Mesenchymal stem cell (in vitro differentiated cells and primary cell): ENCODE measurements around the gene ARFRP1.

Source experiments
- DNase-seq: peaks from one replicate; pipeline ENCODE4 v3.0.0-alpha.2; 2013
- H2AFZ ChIP-seq: one replicate; pipeline ENCODE4 v1.6.1; 2013; ENCODE audit warnings: low read depth, mild to moderate bottlenecking, control low read depth, inconsistent platforms, low read length, moderate library complexity
- H2AK5ac ChIP-seq: 2 replicates; pipeline ENCODE4 v1.6.1; 2013; ENCODE audit warnings: low read length, moderate library complexity, mild to moderate bottlenecking, inconsistent platforms; ENCODE audit not compliant: severe bottlenecking
- H2BK120ac ChIP-seq: one replicate; pipeline ENCODE4 v1.6.1; 2013; ENCODE audit warnings: low read depth, mild to moderate bottlenecking, inconsistent platforms, low read length, moderate library complexity
- H2BK12ac ChIP-seq, 2 experiments: one replicate each; pipeline ENCODE4 v1.6.1; 2013; ENCODE audit warnings: inconsistent platforms in 2 of 2, low read length in 2 of 2, mild to moderate bottlenecking in 2 of 2, moderate library complexity in 2 of 2, control low read depth in 1 of 2
- H2BK15ac ChIP-seq: one replicate; pipeline ENCODE4 v1.6.1; 2013; ENCODE audit warnings: mild to moderate bottlenecking, low read depth, inconsistent platforms; ENCODE audit not compliant: poor library complexity, severe bottlenecking
- H2BK5ac ChIP-seq: 2 replicates; pipeline ENCODE4 v1.6.1; 2013; ENCODE audit warnings: low read depth, mild to moderate bottlenecking, low read length, control low read depth, inconsistent platforms; ENCODE audit not compliant: poor library complexity, severe bottlenecking
- H3K14ac ChIP-seq, 2 experiments: one replicate each; pipeline ENCODE4 v1.6.1; 2013; ENCODE audit warnings: inconsistent platforms in 2 of 2, low read length in 2 of 2, control low read depth in 1 of 2, mild to moderate bottlenecking in 1 of 2, moderate library complexity in 1 of 2
- H3K18ac ChIP-seq, 2 experiments: one replicate each; pipeline ENCODE4 v1.6.1; 2013; ENCODE audit warnings: inconsistent platforms in 2 of 2, low read length in 2 of 2, control low read depth in 1 of 2, low read depth in 1 of 2, mild to moderate bottlenecking in 1 of 2
- H3K23ac ChIP-seq, 2 experiments: one replicate each; pipeline ENCODE4 v1.6.1; 2013; ENCODE audit warnings: inconsistent platforms in 2 of 2, low read length in 2 of 2, mild to moderate bottlenecking in 2 of 2, moderate library complexity in 2 of 2, control low read depth in 1 of 2
- H3K27ac ChIP-seq: 2 replicates; pipeline ENCODE4 v1.5.1; 2013; ENCODE audit warnings: mild to moderate bottlenecking, moderate library complexity, low read length, control low read depth, inconsistent platforms; ENCODE audit not compliant: poor library complexity, severe bottlenecking
- H3K27me3 ChIP-seq, 2 experiments: 2 replicates each; pipeline versions ENCODE4 v1.6.1 to v1.7.0; 2013; ENCODE audit warnings: low read length in 2 of 2, mild to moderate bottlenecking in 2 of 2, moderate library complexity in 2 of 2, control low read depth in 1 of 2, inconsistent platforms in 1 of 2; ENCODE audit not compliant: control insufficient read depth in 1 of 2, insufficient read depth in 1 of 2
- H3K36me3 ChIP-seq, 2 experiments: 2 replicates each; pipeline versions ENCODE4 v1.6.1 to v1.7.0; 2013; ENCODE audit warnings: low read length in 2 of 2, control low read depth in 1 of 2, inconsistent platforms in 1 of 2, low read depth in 1 of 2, mild to moderate bottlenecking in 1 of 2; ENCODE audit not compliant: insufficient read depth in 2 of 2, control insufficient read depth in 1 of 2
- H3K4ac ChIP-seq, 2 experiments: one replicate each; pipeline ENCODE4 v1.6.1; 2013; ENCODE audit warnings: inconsistent platforms in 2 of 2, low read length in 2 of 2, mild to moderate bottlenecking in 2 of 2, moderate library complexity in 2 of 2, control low read depth in 1 of 2, low read depth in 1 of 2
- H3K4me1 ChIP-seq: 2 replicates; pipeline ENCODE4 v1.6.1; 2013; ENCODE audit warnings: low read depth, low read length, control low read depth; ENCODE audit not compliant: control insufficient read depth, insufficient read depth
- H3K4me2 ChIP-seq: 2 replicates; pipeline ENCODE4 v1.6.1; 2013; ENCODE audit warnings: low read length, mild to moderate bottlenecking, inconsistent platforms; ENCODE audit not compliant: poor library complexity, severe bottlenecking
- H3K4me3 ChIP-seq, 2 experiments: 2 replicates each; pipeline versions ENCODE4 v1.5.1 to v1.7.0; 2013; ENCODE audit warnings: low read length in 2 of 2, mild to moderate bottlenecking in 2 of 2, control low read depth in 1 of 2, low read depth in 1 of 2; ENCODE audit not compliant: insufficient read depth in 1 of 2
- H3K79me1 ChIP-seq: replicated peaks from 2 replicates; pipeline ENCODE4 v1.6.1; 2013; ENCODE audit warnings: mild to moderate bottlenecking, control low read depth, low read length, inconsistent platforms; ENCODE audit not compliant: poor library complexity, severe bottlenecking
- H3K9ac ChIP-seq: 2 replicates; pipeline ENCODE4 v1.7.0; 2013; ENCODE audit warnings: mild to moderate bottlenecking, low read length, moderate library complexity
- H3K9me3 ChIP-seq: 2 replicates; pipeline ENCODE4 v1.7.0; 2013; ENCODE audit warnings: mild to moderate bottlenecking, low read length; ENCODE audit not compliant: control insufficient read depth
- H4K8ac ChIP-seq: one replicate; pipeline ENCODE4 v1.6.1; 2013; ENCODE audit warnings: inconsistent platforms, mild to moderate bottlenecking, low read length, moderate library complexity
- H4K91ac ChIP-seq: one replicate; pipeline ENCODE4 v1.6.1; 2013; ENCODE audit warnings: mild to moderate bottlenecking, low read length, inconsistent platforms
- WGBS: methylation state at CpG from one replicate; pipeline ENCODE4 v1.1.7; 2013; ENCODE audit warnings: mixed read lengths; 5-methylcytosine and 5-hydroxymethylcytosine counted together

ARFRP1 gene

DNA sequence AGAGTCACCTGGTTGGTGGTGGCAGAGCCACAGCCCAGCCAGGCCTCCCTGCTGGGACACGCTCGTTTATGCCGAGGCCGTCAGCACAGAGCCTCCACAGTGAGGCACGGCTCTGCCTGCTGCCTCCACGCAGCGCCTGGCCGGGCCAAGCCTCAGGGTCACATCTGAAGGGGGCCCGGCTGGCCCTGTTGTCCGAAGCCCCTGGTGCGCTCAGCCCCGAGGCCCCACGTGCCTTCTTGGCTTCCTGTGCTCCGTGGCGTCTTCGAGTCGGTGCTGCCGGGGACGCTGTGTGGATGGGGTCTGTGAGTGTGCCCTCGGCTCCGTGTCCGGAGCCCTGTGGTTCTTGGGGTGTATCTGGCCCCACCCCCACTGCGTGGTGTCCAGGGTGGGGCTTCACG lies 21.7 kb downstream of the ARFRP1 start:
- Histone ChIP-seq H2BK5ac (peak overlapping the region; percentile 4), H3K18ac (peak overlapping the region; percentile 91 to 93), H3K14ac (peak overlapping the region in 1 of 2 experiments; percentile 86), H3K4me1 (peaks cover 52% of the 10 kb centered on the region), H4K8ac (peak overlapping the region; percentile 83), H2AK5ac (peak overlapping the region; percentile 82), H3K79me1 (peaks cover 4% of the 10 kb centered on the region), H2BK15ac (peak overlapping the region; percentile 98), H2BK12ac (peak overlapping the region; percentile 74 to 96), H4K91ac (peak overlapping the region; percentile 98), H2BK120ac (peak overlapping the region; percentile 83), H3K23ac (no peak overlapping the region), H3K27ac (peak overlapping the region; percentile 88), H3K4me2 (no peak overlapping the region), H3K36me3 (peaks cover 2 to 38% of the 10 kb centered on the region in 2 experiments), H3K27me3 (no peaks in the 10 kb centered on the region), H2AFZ (no peak overlapping the region), H3K9ac (peak overlapping the region; percentile 76), H3K9me3 (no peaks in the 10 kb centered on the region), H3K4me3 (no peak overlapping the region), H3K4ac (peak overlapping the region; percentile 69 to 75)
- DNase-seq, result no peak
- WGBS, result 92% methylated on average over 24 of the region's 24 CpGs

DNA sequence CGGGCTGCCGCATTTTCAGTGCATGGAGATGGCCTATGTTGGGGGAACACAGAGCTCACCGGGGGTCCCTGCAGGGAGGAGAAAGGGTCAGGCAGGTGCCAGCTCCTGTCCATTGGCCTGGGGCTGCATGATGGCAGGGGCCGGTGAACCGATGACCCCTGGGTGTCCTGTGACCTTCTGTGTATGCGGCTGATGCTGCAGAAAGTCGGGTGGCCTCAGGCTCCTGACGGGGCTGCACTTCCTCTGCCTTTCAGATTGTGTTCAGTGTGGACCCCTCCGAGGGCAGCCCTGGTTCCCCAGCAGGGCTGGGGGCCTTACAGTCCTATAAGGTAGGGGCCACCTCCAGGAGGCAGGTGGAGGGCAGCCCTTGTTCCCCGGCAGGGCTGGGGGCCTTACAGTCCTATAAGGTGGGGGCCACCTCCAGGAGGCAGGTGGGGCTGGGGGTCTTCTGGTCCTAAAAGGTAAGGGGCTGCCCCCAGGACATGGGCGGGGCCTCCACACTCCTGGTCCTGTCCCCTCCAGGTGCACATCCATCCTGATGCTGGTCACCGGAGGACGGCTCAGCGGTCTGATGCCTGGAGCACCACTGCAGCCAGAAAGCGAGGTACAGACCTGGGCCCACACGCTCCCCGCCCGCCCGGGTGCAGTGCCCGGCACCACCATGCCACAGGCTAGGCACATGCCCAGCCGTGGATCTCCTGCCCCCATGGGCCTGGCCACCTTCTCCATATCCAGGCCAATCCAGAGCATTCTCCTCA lies 22.3 kb downstream of the ARFRP1 start:
- H2BK12ac ChIP-seq, result peak overlapping the region; percentile 74 to 96
- H4K91ac ChIP-seq, result peak overlapping the region; percentile 98
- peak overlapping the region; percentile 83 for H4K8ac ChIP-seq
- no peak overlapping the region for H3K4me3 ChIP-seq
- peak overlapping the region; percentile 91 to 93 for H3K18ac ChIP-seq
- H3K27ac ChIP-seq, result no peak overlapping the region
- H3K27me3 ChIP-seq, result no peaks in the 10 kb centered on the region
- H3K4me2 ChIP-seq, result no peak overlapping the region
- H2BK15ac ChIP-seq, result peak overlapping the region; percentile 95
- H3K4me1 ChIP-seq, result peaks cover 49% of the 10 kb centered on the region
- no peaks in the 10 kb centered on the region for H3K9me3 ChIP-seq
- H3K9ac ChIP-seq, result peak overlapping the region; percentile 76
- no peak for DNase-seq
- H3K79me1 ChIP-seq, result peaks cover 4% of the 10 kb centered on the region
- WGBS, result 95% methylated on average over 21 of the region's 21 CpGs
- H3K36me3 ChIP-seq, result peaks cover 4 to 40% of the 10 kb centered on the region in 2 experiments
- peak overlapping the region; percentile 69 to 75 for H3K4ac ChIP-seq
- H2AFZ ChIP-seq, result no peak overlapping the region
- H2AK5ac ChIP-seq, result peak overlapping the region; percentile 82
- H3K23ac ChIP-seq, result no peak overlapping the region
- H3K14ac ChIP-seq, result peak overlapping the region in 1 of 2 experiments; percentile 86
- H2BK5ac ChIP-seq, result no peak overlapping the region
- peak overlapping the region; percentile 84 for H2BK120ac ChIP-seq

DNA sequence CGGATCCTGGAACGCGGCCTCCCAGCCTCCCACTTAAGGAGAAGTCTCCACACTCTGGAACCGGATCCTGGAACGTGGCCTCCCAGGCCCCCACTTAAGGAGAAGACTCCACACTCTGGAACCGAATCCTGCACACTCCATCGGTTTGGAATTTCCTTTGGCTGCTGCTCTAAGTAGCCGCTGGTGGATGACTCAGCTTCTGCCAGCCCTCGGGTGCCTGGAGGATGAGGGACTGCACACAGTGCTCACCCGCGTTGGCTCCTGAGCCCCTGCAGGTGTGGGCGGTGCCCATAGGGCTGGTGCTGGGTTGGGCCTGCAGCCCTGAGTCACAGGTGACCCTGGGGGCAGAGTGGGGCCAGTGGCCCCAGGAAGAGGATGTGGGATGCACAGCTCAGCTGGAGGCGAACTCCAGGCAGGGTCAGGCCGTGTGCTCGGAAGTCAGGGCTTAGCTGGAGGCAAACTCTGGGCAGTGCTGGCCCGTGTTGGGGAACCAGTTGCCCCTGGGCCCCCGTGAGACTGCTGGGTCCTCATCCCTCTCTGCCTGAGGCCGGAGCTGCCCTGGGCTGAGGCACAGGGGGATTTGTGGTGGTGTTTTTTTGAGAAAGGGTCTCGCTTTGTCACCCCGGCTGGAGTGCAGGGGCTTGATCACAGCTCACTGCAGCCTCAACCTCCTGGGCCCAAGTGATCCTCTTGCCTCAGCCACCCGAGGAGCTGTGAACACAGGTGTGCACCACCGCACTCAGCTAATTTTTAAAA lies 25.2 kb downstream of the ARFRP1 start:
- Histone ChIP-seq H4K91ac (peak overlapping the region; percentile 98), H2AFZ (no peak overlapping the region), H3K4ac (peak overlapping the region; percentile 95 to 96), H2BK12ac (peak overlapping the region; percentile 95 to 96), H3K4me1 (peaks cover 49% of the 10 kb centered on the region), H3K27ac (peak overlapping the region; percentile 98), H2BK120ac (peak overlapping the region; percentile 98), H3K9ac (peak overlapping the region; percentile 61), H2AK5ac (peak overlapping the region; percentile 67), H3K4me3 (no peak overlapping the region), H3K27me3 (no peaks in the 10 kb centered on the region), H2BK15ac (peak overlapping the region; percentile 71), H4K8ac (peak overlapping the region; percentile 87), H3K23ac (peak overlapping the region in 1 of 2 experiments; percentile 63), H3K36me3 (peaks cover 26 to 46% of the 10 kb centered on the region in 2 experiments), H3K79me1 (peaks cover 4% of the 10 kb centered on the region), H2BK5ac (peak overlapping the region; percentile 80), H3K9me3 (no peaks in the 10 kb centered on the region), H3K4me2 (peak overlapping the region; percentile 8), H3K18ac (peak overlapping the region; percentile 89 to 96), H3K14ac (no peak overlapping the region)
- WGBS, result 18% methylated on average over 22 of the region's 22 CpGs
- peak; percentile 98 for DNase-seq
